Non-pigmented ciliary epithelial cell (primary cell): Measurements from ENCODE around the gene FLNA.
"Not testable (repeated sequence)": the region's sequence is repeated elsewhere in the genome, so short reads cannot be mapped to it uniquely, and the experiment has no call there.

ENCODE experiments used
- DNase-seq: peaks from one replicate; pipeline ENCODE4 v3.0.0-alpha.2; 2010; ENCODE audit warnings: low read depth

FLNA gene

GRCh38 chrX:154374313-154375155 is at the start of gene FLNA:
TSS of gene FLNA (minus strand) at chrX:154374634. CDS start at chrX:154371245, 3,389 bp downstream.
- no peak for DNase-seq

- no peak for DNase-seq
Observed at GRCh38 chrX:154420402-154420756, 45.9 kb upstream of the FLNA start.

- no peak for DNase-seq
Observed at GRCh38 chrX:154419688-154420401, 45.4 kb upstream of the FLNA start.

- DNase-seq = no peak
Observed at GRCh38 chrX:154419189-154419588, 44.8 kb upstream of the FLNA start.

- DNase-seq = no peak
Observed at GRCh38 chrX:154417157-154417556, 42.7 kb upstream of the FLNA start.

GRCh38 chrX:154413142-154413541 is 38.7 kb upstream of the FLNA start:
- DNase-seq = no peak

DNA sequence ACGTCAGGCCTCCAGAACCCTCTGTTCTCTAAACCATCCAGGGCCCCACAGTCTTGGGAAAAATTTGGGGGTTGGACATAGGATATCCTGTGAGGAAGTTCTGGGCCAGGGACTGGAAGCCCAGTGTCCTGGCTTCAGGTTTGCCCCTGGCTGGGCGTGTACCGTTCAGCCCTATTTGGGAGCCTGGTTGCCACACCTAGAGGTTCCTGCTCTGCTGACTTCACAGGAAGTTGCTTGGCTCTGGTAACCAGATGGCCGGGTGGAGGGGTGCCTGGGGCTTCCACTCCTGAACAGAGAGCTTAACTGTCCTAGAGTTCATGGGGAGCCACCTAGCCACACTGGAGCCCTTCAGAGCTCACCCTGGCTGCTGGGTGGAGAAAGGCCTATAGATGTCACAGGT is 38.0 kb upstream of the FLNA start:
- DNase-seq = no peak

DNA sequence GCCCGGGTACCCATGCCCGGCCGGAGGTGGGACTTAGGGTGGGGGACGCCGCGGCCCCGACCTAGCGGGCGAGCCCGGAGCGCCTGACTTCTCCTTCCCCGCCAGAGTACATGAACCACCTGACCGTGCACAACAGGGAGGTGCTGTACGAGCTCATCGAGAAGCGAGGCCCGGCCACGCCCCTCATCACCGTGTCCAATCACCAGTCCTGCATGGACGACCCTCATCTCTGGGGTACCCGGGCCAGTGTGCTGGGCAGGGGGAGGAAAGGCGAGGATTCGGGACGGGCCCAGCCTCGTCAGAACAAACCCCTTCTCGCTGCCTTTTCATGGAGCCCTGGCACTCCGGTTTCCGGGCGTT is 37.5 kb upstream of the FLNA start:
- no peak for DNase-seq

GRCh38 chrX:154409222-154409871 is 34.9 kb upstream of the FLNA start, which contains the start of gene DNASE1L1:
TSS of gene DNASE1L1 (minus strand) at chrX:154409254. CDS start at chrX:154405568, 3,686 bp downstream.
- DNase-seq = no peak

DNA sequence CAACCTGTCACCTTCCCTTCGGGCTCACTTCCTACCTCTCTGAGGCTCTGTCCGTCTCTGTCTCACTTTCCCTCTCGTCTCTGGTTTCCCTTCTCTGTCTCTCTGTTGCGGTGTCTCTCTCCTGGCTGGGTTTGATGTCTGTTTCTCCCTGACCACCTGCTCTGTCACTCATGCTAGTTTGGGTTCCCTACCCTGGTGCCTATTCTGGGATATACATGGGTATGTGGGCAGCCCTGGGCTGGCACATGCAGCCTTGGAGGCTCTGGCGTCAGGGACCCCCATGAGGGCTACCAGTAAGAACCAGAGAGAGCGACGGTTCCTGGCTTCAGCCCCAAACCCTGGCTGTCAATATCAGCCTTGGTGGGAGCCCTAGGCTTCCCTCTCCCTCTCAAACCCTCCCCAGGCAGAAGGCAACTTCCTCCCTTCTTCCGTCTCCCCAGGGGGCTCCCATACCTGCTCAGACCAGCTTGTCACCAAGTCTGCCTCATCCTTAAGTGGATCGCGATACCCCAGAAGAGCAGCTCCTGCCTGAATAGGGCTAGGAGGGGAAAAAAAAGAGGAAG is 34.3 kb upstream of the FLNA start:
- DNase-seq = no peak

DNA sequence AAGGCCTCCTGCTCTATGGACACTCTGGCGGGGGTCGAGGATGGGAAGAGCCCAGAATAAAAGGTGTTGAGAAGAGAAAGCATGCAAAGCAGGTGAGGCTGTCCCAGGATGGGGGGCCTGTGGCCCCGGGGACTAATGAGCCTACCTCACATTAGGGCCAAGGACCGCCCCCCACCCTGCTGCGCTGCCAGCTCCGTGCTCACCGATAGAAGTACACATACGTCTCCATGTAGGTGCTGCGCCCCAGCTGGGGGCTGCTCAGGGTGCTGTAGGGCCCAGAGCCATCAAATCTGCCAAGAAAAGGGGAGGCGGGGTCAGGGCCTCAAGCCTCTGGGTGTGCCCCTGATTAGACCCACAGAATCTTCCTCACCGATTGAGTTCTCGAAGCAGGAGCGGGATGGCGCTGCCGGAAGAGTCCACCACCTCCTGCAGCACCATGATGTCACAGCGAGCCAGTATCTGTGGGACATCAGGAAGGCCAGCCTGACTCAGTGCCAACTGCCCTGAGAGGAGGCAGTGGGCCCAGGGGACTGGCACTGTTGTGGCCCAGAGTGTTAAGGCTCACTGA is 30.3 kb upstream of the FLNA start:
- DNase-seq = no peak

DNA sequence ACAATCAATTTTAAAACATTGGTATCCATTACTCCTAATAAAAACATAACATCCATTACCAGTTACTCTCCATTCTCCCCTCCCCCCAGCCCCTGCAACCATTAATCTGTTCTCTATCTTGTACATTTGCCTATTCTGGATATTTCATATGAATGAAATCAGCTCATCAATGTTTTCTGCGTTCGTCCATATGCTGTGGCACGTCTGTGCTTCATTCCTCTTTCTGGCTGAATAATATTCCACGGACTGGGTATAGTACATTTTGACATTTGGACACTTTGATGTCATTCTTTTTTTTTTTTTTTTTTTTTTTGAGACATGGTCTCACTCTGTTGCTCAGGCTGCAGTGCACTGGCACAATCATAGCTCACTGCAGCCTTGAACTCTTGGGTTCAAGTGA is 29.4 kb upstream of the FLNA start:
- no peak for DNase-seq

GRCh38 chrX:154403192-154403591 is 28.8 kb upstream of the FLNA start:
- no peak for DNase-seq

GRCh38 chrX:154402622-154403127 is 28.2 kb upstream of the FLNA start:
- DNase-seq = no peak

DNA sequence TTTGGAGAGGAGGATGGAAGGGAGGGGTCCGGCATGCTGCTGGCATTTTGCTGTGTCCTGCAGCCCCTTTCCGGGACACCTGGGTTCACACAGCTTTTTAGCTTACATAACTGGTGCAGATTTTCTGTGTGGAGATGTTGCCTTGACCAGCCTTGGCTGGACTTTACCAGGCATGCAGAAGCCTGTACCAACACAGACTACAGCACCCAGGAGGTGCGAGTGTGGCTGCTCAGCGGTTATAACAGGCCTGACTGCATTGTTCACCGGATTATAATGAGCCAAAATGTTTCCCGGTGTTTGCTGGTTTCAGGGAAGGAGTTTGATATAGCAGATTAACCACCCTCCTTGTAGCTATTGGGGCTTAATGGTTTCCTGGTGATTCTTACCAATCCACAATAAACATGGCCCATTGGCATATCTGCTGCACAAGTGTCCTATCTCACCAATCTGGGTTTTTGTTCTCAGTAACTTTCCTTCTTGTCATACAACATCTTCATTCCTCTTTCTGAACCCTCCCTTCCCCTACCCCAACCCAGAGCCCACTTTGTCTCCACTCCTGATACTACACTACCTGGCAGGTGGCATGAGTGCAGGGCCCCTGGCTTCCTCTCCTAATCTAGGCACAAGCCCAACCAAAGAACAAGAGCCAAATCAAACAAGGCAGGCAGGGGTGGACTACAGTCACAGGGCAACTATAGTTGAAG is 27.6 kb upstream of the FLNA start:
- DNase-seq = no peak

DNA sequence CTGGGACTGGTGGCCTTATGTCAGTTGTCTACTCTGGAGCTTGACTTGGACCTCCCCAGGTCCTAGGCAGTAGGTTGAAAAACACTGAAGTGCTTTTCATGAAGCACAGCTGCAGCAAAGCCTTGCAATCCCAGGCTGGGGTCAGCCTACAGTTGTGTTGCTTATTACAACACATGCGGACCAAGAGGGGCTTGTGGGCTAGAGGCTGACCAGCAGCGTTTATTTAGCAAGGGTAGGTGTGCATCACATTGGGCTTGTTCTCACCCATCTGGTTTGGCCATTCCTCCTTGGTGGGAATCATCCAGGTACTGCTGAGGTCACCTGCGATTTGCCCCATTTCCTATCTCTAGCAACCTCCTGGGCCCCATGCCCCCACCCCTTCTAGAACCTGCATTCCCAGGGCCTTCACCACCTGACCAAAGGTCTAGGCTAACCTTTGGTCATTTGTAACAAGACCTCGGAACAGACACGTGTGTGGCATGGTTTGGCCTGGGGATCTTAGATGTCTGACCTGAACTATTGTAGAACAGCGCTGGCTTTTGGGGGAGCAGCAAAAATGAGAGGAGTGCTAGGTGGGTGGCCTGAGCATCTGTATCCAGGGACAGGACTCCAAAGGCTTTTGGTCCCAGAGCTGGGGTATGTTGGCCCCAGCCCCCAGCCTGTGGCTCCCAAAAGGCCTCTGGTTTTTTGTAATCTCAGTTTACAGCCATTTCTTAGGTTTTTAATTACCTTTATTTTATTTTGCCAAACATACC is 26.8 kb upstream of the FLNA start:
- DNase-seq = no peak

- DNase-seq = not testable (repeated sequence)
Observed at GRCh38 chrX:154400369-154400817, 26.0 kb upstream of the FLNA start.

DNA sequence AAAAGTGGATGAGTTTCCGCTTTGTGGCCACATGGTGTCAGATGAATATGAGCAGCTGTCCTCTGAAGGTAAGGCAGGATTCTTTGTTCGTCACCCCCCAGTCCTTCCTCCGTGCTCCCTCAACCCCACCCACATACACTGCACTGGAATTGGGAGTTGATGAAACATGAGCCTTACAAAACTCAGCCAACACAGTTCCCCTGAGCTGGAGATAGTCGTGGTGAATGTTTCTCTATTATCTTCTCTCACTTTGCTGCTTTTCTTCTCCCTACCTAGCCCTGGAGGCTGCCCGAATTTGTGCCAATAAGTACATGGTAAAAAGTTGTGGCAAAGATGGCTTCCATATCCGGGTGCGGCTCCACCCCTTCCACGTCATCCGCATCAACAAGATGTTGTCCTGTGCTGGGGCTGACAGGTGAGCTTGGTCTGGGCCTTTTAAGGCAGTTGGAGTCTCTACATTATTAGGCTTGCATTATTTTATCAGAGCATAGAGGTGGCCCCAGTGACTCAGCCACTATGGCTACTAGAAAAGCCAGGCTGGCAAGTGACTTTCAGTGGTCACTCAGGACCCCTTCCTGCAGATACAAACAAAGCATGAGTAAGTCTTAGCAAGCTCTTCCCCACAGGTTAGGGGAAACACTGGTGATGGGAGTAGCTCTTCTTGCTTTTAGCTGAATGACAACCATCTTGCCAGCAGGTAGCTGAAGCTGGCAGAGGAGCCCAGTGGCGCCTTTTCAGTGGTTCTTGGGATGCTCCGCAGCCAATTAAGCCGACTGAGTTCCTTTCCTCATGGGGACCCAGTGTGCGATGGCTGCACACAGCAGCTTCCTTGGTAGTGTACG is 25.3 kb upstream of the FLNA start:
- no peak for DNase-seq

GRCh38 chrX:154398668-154399526 is 24.5 kb upstream of the FLNA start:
- no peak for DNase-seq
